Mucosa of gallbladder (tissue), 1 donor: ENCODE data around the gene TGFBI. TPM values are rescaled to one million over a fixed set of nuclear protein-coding genes. Genes with fewer than 3 reads are reported as not detected.

Source experiments
- DNase-seq: peaks from one replicate; pipeline ENCODE4 v3.0.0-alpha.2; 2020; ENCODE audit warnings: low spot score
- total RNA-seq: library from RNA; stranded (reverse); gene quantifications from one replicate; pipeline ENCODE4 v1.2.1, GENCODE V29; 2021
- donor health status: DM: no; HTN: no; CAD: no.

The TGFBI gene
- total RNA-seq, 1 donor from 2014 or later: 235 TPM

GRCh38 chr5:136001466-136001981, 27.3 kb upstream of the TGFBI start:
- DNase-seq: no peak

DNA sequence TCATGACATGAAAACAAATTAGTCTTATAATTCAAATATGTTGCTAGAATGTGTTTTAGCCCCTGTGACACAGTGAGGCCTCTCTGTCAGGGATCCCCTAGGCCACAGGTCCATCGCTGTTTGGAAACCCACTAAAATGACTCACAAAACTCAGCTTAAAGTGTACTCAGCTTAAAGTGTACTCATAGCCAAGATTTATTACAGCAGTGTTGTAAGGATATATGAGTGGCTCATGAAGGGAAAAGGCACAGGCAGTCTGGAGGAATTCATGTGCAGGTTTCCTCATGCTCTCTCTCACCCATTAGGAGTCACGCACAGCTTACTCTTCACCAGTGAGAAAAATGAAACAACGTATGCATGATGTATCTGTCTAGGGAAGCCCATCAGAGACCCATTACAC, 24.4 kb upstream of the TGFBI start:
- no peak for DNase-seq

GRCh38 chr5:136005476-136005875, 23.3 kb upstream of the TGFBI start:
- DNase-seq: no peak

- no peak for DNase-seq
Measured at GRCh38 chr5:136006164-136006563, 22.6 kb upstream of the TGFBI start.

DNA sequence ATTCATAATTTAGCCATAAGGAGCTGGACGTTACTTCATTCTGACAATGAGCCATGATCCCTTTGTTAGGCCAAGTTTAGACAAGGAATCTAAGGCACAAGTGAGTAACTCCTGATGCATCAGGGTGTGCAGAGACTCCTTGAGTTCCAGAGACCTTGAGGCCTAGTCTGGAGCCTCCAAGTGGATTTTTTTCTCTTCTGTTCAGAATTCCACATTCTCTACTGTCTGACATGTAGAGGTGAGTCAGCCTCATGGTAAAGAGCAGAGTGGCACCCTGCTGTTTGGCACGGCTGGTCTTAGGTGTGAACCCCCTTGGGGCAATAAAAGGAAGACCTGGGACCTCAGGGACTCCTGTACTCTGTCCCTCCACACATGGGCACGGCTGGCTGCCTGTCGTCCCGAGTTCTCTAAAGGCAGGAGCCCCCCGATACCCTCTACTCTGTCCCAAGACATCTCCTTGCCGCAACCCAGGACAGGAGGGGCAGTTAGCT, 22.0 kb upstream of the TGFBI start:
- DNase-seq: no peak

DNA sequence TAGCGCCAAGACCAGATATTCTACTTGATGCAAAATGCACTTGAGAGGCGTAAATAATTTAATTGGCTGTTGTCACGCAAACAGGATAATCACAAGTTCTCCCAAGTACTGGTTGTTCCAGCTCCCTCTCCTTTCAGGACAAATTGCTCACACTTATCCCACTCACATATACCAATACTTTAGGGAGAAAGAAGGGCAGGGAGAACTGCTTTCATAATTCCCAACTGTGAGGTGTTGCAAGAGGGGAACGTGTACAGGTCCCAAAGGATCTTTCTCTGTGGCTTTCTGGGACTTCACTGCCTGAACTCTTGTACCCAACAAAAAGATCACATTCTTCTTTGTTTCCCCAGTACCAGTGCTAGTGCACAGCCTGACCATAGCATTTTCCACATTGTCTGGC, 21.5 kb upstream of the TGFBI start:
- no peak for DNase-seq

DNA sequence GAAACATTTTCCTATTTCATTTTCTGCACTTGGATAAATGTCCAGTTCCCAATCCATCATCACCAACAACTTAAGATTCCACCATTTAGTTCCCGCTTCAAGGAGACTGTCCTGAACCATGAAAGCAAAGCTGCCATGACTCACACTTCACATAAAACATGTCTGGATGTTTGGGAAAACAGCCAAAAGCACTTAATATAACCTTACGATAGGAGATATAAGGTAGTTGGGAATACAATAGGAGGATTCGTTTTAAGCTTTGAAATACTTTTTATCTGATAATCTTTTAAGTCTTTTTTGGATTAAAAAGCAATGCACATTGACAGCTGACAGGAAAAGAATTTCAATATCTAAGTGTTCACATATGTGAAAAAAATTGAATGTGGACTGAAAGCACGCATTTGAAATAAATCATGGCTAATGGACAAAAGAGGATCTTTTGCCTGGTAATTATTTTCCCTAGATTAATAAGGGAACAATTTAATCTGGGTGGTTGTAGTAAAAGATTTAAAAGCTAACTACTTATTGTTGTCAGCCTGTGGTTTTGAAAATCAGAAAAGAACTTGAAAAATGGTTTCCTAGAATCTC, 17.3 kb upstream of the TGFBI start:
- DNase-seq: no peak

DNA sequence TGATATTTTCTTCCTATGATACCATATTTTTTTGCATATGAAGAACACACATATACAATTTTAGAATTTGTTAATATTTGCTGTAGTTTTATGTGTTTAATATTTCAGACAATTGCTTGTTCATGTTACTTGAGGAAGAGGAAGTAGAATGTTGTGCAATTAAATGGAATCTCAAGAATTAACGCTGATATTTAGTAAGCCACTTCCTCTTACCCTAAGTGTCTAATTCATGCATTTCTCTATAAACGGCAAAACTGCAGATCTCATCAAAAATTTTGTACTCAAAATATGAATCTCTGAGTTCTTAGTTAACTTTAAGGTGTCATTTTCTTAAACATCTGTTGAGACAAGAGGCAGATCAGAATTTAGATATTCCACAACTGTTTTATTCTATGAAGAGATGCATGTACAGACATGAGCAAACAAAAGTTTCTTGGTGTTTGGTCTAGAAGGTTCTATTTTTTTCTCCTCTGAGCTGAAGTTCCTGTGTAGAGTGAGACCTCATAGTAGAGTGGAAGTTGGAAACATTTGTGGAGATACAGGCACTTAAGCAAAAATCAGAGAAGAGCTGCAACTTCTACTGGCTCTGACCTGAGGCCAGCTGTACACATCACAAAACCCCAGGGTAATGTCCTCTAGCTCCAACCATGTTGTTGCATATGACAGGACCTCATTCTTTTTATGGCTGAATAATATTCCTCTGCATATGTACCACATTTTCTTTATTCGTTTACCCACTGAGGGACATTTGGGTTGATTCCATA, 16.6 kb upstream of the TGFBI start:
- DNase-seq: no peak

- no peak for DNase-seq
Measured at GRCh38 chr5:136013559-136013958, 15.2 kb upstream of the TGFBI start.

DNA sequence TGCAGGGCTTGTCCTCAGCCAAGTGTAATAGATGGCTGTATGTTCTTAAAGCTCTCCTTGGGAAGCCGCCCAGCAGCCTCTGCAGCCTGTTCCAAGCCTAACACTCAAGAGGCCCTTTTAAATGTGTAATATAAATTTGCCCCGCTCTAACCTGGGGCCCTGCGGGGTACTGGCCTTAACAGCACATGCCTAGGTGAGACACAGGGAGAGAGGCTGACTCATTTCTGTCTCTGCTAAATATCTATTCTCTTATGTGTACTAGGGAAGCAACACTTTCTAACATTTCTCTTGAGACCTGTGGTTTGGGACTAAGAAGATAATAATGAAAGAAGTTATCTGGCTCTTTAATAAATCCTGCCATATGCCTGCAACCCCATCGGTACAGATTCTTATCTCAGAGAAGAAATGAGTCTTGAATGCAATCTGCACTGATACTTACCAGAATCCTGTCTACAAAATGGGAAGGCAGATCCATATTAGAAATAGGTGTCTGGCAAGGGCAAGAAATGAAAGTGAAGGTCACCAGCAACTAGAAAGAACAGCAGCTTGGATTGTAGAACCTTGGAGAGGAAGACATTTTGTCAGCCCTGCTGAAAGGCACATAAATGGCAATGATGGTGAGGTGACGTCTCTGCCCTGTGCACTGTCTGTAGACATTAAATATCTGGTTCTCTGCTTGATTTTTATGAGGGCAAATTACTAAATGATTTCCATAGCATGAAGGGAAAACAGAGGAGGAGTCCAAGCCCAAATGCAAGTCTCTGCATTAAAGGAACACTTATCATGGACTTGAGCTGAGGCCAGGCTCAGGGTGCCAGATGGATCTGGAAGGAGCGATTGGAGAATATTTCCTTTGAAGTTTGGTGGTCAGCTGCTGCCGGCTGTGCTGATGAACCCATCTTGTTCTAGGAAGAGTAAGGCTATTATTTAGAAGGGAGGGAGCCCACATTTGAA, 14.5 kb upstream of the TGFBI start:
- DNase-seq: no peak

- DNase-seq: no peak
Measured at GRCh38 chr5:136015003-136015375, 13.8 kb upstream of the TGFBI start.

DNA sequence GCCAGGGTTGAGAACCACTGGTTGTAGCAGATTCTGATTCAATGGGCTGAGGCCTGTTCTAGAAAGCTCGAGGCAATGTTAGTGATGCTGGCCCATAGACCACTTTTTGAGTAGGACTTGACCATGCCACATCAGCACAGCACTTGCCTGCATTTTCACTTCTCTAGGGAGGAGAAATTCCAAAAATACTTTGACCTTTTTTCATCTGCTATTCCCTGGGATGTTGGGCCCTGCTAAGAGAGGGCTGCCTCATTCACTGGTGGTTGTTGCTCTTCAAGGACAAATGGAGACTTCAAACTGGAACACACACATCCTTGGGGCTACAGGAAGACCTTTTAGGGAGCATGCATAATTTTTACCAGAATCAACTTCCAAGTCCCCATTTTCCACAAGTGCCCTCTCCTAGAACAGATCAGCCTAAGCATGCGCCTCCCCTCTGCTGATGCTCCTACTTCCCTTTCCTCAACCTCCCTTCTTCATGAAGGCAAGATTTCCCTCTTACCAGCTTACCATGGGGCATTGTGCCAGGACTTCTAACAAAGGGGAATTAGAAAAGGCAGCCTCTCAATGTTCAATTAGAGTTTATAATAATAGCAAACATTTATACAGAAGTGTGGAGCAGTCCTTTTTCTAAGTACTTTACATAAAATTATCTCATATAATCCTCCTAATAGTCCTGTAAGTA, 12.7 kb upstream of the TGFBI start:
- DNase-seq: no peak

GRCh38 chr5:136016945-136017530, 11.8 kb upstream of the TGFBI start:
- no peak for DNase-seq

DNA sequence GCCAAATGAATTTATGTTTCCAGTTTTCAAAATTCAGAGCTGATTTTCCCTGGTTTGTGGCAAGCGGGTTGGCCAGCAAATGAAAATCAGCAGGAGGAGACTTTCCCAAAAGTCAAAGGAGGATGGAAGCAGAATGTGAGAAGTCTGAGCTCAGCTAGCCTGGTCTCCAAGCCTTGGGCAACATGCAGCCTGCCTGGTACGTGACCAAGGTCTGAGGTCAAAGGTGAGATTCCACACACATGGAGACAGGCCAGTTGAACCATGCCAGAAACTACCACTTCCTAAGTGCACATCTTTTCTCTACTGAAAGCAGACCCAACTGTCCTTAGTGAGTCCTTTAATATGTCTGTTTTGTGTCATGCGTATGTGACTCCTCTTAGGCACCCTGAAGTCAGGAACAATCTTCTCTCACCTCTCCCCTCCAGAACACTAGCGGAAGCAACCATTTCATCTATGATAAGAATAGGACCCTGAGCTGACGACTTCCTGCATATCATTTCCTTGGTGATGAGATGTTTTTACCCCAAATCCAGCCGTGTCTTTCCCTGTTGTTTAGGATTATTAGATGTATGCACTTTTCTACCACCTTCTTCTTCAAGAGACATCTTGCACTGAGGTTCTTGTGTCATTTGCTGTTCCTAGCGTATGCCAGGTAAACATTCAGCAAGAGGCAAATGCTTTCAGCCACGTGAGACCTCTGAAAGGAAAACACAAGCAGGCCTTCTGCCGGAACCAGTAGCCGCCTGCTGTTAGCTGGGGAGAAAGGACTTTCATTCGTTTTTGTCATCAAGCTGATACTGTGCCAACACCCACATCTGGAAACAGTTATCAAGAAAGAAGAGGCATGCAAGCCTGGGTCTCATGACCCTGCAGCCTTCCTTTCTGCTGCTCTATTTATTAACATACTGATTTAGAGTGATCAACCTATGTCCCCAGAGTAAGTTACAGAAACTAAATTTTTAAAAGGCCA, 9.7 kb upstream of the TGFBI start:
- DNase-seq: peak; percentile 60

- no peak for DNase-seq
Measured at GRCh38 chr5:136020001-136020382, 8.8 kb upstream of the TGFBI start.

DNA sequence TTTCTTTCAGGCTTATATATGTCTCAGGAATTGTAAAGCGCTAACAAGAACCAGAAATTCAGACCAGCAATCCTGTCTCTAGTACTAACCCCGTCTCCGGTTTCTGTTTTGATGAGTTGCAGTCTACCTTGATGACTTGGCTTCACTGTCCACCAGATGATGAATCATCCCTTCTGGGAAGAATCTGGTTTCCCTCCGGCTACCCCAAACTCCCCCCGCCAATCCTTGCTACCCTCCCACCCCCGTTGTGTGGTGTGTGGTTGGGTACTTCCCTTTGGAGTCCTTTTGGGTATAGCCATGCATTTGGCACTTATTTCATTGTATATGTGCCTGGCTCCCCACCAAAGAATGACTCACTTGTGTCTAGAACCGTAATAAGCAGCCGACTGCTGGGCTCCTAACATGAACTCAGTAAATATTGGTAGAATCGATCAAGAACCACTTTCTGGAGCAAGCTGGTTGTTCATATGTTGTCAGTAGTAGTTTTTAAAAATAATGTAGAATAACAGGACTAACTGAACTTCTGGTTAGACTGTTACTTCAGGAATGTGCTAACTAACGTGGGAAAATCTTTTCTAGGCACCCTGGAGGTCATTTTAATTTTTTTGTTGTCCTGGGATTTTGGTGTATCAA, 8.3 kb upstream of the TGFBI start:
- peak; percentile 50 for DNase-seq

DNA sequence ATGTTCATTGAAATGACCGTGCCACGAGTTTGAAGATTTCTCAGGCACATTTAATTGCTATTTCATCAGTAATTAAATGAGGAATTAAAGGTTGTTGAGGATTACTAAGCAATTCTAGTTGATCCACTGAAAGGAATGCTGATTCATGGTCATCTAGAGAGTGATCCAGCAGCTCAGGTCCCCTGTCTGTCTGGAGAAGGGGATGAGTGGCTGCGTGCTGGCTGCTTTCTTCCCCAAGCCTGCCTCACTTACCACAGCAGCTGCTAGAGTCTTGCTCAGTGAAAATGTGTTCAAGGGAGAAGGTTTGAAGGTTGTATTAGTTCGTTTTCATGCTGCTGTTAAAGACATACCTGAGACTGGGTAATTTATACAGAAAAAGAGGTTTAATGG, 7.8 kb upstream of the TGFBI start:
- DNase-seq: no peak

DNA sequence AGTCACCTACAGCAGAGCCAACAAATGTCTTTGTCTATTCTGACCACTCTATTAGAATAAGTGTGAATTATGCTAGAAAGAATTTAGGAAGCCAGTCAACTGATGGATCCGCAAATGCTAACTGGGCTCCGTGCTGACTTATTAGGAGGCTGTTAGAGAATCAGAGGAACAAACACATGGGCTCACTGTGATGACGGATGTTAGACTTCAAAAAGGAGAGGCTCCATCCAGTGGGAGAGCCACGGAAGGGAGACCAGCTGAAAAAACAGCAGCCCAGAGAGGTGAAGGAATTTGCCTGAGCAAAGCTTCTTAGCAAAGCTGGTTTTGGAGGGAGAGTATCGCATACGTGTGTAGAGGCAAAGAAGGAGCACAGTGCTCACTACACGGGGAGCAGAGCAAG, 5.8 kb upstream of the TGFBI start:
- no peak for DNase-seq

DNA sequence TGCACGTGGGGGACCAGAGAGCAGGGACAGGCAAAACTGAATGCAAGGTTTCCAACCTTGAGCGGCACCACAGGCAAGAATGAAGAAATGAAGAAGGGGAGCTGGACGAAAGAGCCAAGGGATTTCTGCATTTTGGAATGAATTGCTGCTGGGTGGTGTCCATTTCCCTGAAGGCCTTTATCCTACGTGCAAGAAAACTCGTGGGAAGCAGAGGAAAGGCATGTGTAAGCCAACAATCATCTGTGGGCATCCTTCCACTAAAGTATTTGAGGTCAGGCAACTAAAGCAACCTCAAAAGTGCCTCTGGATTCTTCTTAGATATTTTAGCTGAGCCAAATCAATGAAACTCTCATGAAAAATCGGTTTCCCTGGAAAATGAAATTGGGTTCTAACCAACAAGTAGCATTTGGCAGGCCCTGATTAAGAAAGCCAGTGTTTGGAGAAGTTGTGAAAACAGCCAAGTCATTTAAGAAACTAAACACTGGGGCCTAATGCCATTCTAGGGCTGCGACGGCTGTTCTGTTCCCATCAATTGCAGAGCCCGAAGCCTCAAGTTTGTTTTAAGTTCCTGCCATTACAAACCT, 4.7 kb upstream of the TGFBI start:
- no peak for DNase-seq
